Gastrocnemius medialis (tissue), 4 donors: ENCODE measurements around the gene ATP6V1B1.

ENCODE experiments used
- CTCF ChIP-seq, 5 experiments: fragments of 450-650 bp in 3 of 5; fragments of 200-600 bp in 2 of 5; sonication (generic) in 2 of 5; IDR thresholded peaks in 4 of 5; conservative IDR thresholded peaks in 1 of 5; 1 replicate in 4 of 5; 2 replicates in 1 of 5; pipeline ENCODE4 v1.5.1; 2016 to 2019; ENCODE audit warnings: antibody characterized with exemption in 5 of 5, mild to moderate bottlenecking in 3 of 5, moderate library complexity in 3 of 5
- POLR2A ChIP-seq, 2 donors: fragments of 450-650 bp; IDR thresholded peaks; one replicate each; pipeline ENCODE4 v1.6.1; 2017; ENCODE audit warnings: antibody characterized with exemption in 2 of 2, mild to moderate bottlenecking in 2 of 2, moderate library complexity in 2 of 2

GRCh38 chr2:70984576-70985282, 49.0 kb downstream of the ATP6V1B1 start:
- TF ChIP-seq CTCF (IDR thresholded peaks at IDR 0.05 in 4 of 5, conservative IDR thresholded peaks at IDR 0.05 in 1 of 5) (peak in 4 of 5 experiments; percentile 11 to 66 (median 48)), POLR2A (IDR thresholded peaks at IDR 0.05) (no peak)
